HPDE6-E6E7 (cell line): Measurements from ENCODE around the gene RMDN2.
"Not testable (repeated sequence)": the region's sequence is repeated elsewhere in the genome, so short reads cannot be mapped to it uniquely, and the experiment has no call there.

Experiments used
- DNase-seq: peaks from one replicate; pipeline ENCODE4 v3.0.0; 2011; ENCODE audit warnings: missing footprints; ENCODE audit errors: extremely low spot score

Gene RMDN2

GRCh38 chr2:37934591-37935513 lies 9.8 kb downstream of the RMDN2 start:
- no peak for DNase-seq

- DNase-seq = not testable (repeated sequence)
These were observed 12.5 kb downstream of the RMDN2 start for GRCh38 chr2:37937568-37937967.

- DNase-seq = not testable (repeated sequence)
These were observed 16.2 kb downstream of the RMDN2 start for GRCh38 chr2:37941267-37941666.

GRCh38 chr2:37944268-37944667 lies 19.2 kb downstream of the RMDN2 start:
- DNase-seq = no peak

GRCh38 chr2:37947306-37947705 lies 22.2 kb downstream of the RMDN2 start:
- DNase-seq = no peak

GRCh38 chr2:37962018-37962739 lies 37.1 kb downstream of the RMDN2 start:
- not testable (repeated sequence) for DNase-seq

GRCh38 chr2:37962740-37963121 lies 37.6 kb downstream of the RMDN2 start:
- not testable (repeated sequence) for DNase-seq

- not testable (repeated sequence) for DNase-seq
These were observed 38.8 kb downstream of the RMDN2 start for GRCh38 chr2:37963901-37964300.

- DNase-seq = no peak
These were observed 41.2 kb downstream of the RMDN2 start for GRCh38 chr2:37966326-37966725.

- DNase-seq = no peak
These were observed 44.6 kb downstream of the RMDN2 start for GRCh38 chr2:37969731-37970130.

- DNase-seq = no peak
These were observed 46.9 kb downstream of the RMDN2 start for GRCh38 chr2:37971971-37972370.

GRCh38 chr2:37973615-37974353 lies 48.7 kb downstream of the RMDN2 start:
- DNase-seq = no peak

- no peak for DNase-seq
These were observed 50.7 kb downstream of the RMDN2 start for GRCh38 chr2:37975808-37976207.

GRCh38 chr2:37976411-37976810 lies 51.3 kb downstream of the RMDN2 start:
- DNase-seq = no peak

- no peak for DNase-seq
These were observed 57.1 kb downstream of the RMDN2 start for GRCh38 chr2:37982147-37982582.

GRCh38 chr2:37982847-37983246 lies 57.8 kb downstream of the RMDN2 start:
- no peak for DNase-seq

- DNase-seq = no peak
These were observed 58.6 kb downstream of the RMDN2 start for GRCh38 chr2:37983719-37984118.

- no peak for DNase-seq
These were observed 59.1 kb downstream of the RMDN2 start for GRCh38 chr2:37984176-37984575.

- DNase-seq = no peak
These were observed 59.5 kb downstream of the RMDN2 start for GRCh38 chr2:37984589-37984988.

- no peak for DNase-seq
These were observed 60.2 kb downstream of the RMDN2 start for GRCh38 chr2:37985333-37985732.

GRCh38 chr2:37987098-37987775 lies 62.1 kb downstream of the RMDN2 start:
- DNase-seq = no peak

GRCh38 chr2:37992601-37993000 lies 67.5 kb downstream of the RMDN2 start:
- DNase-seq = no peak
